ENCODE results near the gene ATP6AP1.

Gene ATP6AP1

GRCh38 chrX:154462396-154462795 lies 33.9 kb downstream of the ATP6AP1 start:
- no peak for TF ChIP-seq POLR2A (IDR thresholded peaks at IDR 0.05; ENCODE audit: low read depth, low read length)
- DNase-seq (ENCODE audit: insufficient read length, low spot score) (no peak), FAIRE-seq (no peak)

GRCh38 chrX:154463611-154464220 lies 35.2 kb downstream of the ATP6AP1 start:
- DNase-seq (ENCODE audit: insufficient read length, low spot score) (no peak), FAIRE-seq (no peak)
- TF ChIP-seq POLR2A (IDR thresholded peaks at IDR 0.05; ENCODE audit: low read depth, low read length) = no peak

- no peak for FAIRE-seq
- DNase-seq (ENCODE audit: insufficient read length, low spot score) = no peak
- no peak for TF ChIP-seq POLR2A (IDR thresholded peaks at IDR 0.05; ENCODE audit: low read depth, low read length)
Measured at GRCh38 chrX:154464806-154465365, 36.4 kb downstream of the ATP6AP1 start.

GRCh38 chrX:154465601-154466000 lies 37.1 kb downstream of the ATP6AP1 start:
- TF ChIP-seq POLR2A (IDR thresholded peaks at IDR 0.05; ENCODE audit: low read depth, low read length) = no peak
- DNase-seq (ENCODE audit: insufficient read length, low spot score) = no peak
- no peak for FAIRE-seq

GRCh38 chrX:154466036-154466435 lies 37.6 kb downstream of the ATP6AP1 start:
- no peak for DNase-seq (ENCODE audit: insufficient read length, low spot score)
- no peak for FAIRE-seq
- no peak for TF ChIP-seq POLR2A (IDR thresholded peaks at IDR 0.05; ENCODE audit: low read depth, low read length)

GRCh38 chrX:154466907-154467306 lies 38.4 kb downstream of the ATP6AP1 start:
- no peak for FAIRE-seq
- no peak for TF ChIP-seq POLR2A (IDR thresholded peaks at IDR 0.05; ENCODE audit: low read depth, low read length)
- DNase-seq (ENCODE audit: insufficient read length, low spot score) = no peak

GRCh38 chrX:154467556-154467955 lies 39.1 kb downstream of the ATP6AP1 start:
- FAIRE-seq (no peak), DNase-seq (ENCODE audit: insufficient read length, low spot score) (no peak)
- TF ChIP-seq POLR2A (IDR thresholded peaks at IDR 0.05; ENCODE audit: low read depth, low read length) = no peak

GRCh38 chrX:154468217-154468616 lies 39.7 kb downstream of the ATP6AP1 start:
- FAIRE-seq (no peak), DNase-seq (ENCODE audit: insufficient read length, low spot score) (no peak)
- no peak for TF ChIP-seq POLR2A (IDR thresholded peaks at IDR 0.05; ENCODE audit: low read depth, low read length)

GRCh38 chrX:154469114-154469513 lies 40.6 kb downstream of the ATP6AP1 start:
- no peak for DNase-seq (ENCODE audit: insufficient read length, low spot score)
- FAIRE-seq = no peak
- no peak for TF ChIP-seq POLR2A (IDR thresholded peaks at IDR 0.05; ENCODE audit: low read depth, low read length)

- DNase-seq (ENCODE audit: insufficient read length, low spot score) (no peak), FAIRE-seq (no peak)
- no peak for TF ChIP-seq POLR2A (IDR thresholded peaks at IDR 0.05; ENCODE audit: low read depth, low read length)
Measured at GRCh38 chrX:154469880-154470279, 41.4 kb downstream of the ATP6AP1 start.

GRCh38 chrX:154470434-154470833 lies 42.0 kb downstream of the ATP6AP1 start:
- no peak for TF ChIP-seq POLR2A (IDR thresholded peaks at IDR 0.05; ENCODE audit: low read depth, low read length)
- DNase-seq (ENCODE audit: insufficient read length, low spot score) (no peak), FAIRE-seq (no peak)

- FAIRE-seq (no peak), DNase-seq (ENCODE audit: insufficient read length, low spot score) (no peak)
- no peak for TF ChIP-seq POLR2A (IDR thresholded peaks at IDR 0.05; ENCODE audit: low read depth, low read length)
Measured at GRCh38 chrX:154470914-154471568, 42.6 kb downstream of the ATP6AP1 start.

- FAIRE-seq = no peak
- TF ChIP-seq POLR2A (IDR thresholded peaks at IDR 0.05; ENCODE audit: low read depth, low read length) = no peak
Measured at GRCh38 chrX:154471839-154472684, 43.6 kb downstream of the ATP6AP1 start.

More at GRCh38 chrX:154471839-154472684, 43.6 kb downstream of the ATP6AP1 start:
- no peak for DNase-seq (ENCODE audit: insufficient read length, low spot score)
